HG03521 (cell line): Measurements from ENCODE around the gene FOXA3.

ENCODE experiments used
- ATAC-seq: cut with Tn5 transposase; IDR thresholded peaks from one replicate; pipeline ENCODE4 v1.9.1; 2021; ENCODE audit warnings: mild to moderate bottlenecking, moderate library complexity; ENCODE audit not compliant: unreplicated experiment

FOXA3 gene

DNA sequence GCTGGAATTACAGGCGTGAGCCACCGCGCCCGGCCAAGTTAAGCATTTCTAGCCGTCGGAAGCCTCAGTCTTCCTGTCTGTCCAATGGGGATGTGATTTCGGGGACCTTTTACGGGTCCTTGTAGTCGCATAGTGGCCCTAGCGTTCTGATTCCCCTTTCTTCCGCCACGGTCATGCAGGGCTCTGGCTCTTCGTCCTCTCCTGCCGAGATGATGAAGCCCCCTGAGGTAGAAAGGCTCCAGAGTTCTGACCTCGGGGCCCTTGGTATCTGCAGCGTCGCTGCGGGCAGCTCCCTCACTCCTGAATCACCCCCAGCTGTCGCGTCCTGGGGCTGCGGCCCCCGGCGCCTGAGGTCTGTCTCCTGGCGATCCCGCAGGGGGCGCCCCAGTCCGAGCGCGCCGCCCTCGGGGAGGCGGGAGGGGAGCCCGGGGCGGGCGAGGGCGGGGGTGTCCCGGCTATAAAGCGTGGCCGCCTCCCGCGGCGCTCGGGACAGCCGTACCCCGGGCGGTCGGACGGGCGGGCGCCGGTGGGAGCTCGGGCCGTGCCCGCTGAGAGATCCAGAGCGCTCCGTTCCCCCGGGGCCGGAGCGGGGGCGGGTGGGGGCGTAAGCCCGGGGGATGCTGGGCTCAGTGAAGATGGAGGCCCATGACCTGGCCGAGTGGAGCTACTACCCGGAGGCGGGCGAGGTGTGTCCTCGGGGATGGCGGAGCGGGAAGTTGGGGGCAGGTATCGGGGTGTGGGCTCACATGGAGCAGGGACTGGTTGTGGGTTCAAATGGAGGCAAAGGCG, at the start of gene FOXA3:
Gene FOXA3, plus strand, starts transcription at position 487 of the 789 bp plus-strand sequence. Its CDS starts 131 bp downstream, at position 618.
- ATAC-seq, result no peak

DNA sequence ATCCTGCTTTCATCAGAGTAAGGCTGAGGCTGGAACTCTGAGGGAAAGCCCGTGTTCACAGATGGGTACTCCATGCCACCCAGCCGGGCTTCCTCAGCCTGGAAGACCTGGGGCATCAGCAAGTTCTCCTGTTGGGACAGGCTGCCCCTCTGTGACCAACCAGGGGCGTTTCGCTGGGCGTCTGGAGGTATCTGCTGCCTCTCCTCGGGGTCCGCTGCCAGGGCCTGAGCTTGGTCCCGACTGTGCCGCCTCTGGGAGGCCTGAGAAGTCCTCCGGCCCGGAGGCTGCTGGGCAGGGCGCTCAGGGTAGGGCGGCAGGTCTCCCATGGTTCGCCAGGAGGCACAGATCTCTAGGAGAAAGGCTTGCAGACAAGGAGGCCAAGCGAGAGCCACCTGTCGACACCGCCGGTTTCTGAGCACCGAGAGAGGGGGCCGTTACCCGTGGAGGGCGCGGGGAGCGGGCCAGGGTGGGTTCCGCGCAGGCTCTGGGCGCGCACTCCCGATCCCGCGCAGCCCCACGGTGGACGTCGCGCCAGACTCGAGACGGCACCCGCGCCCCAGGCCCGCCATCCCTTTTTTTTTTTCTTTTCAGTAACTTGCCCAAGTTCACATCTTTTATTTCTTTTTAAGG, 49.2 kb upstream of the FOXA3 start, which contains the start of gene RSPH6A:
Gene RSPH6A, minus strand, starts transcription at position 458 of the 630 bp plus-strand sequence. Its CDS starts 132 bp downstream, at position 326.
- ATAC-seq, result no peak

DNA sequence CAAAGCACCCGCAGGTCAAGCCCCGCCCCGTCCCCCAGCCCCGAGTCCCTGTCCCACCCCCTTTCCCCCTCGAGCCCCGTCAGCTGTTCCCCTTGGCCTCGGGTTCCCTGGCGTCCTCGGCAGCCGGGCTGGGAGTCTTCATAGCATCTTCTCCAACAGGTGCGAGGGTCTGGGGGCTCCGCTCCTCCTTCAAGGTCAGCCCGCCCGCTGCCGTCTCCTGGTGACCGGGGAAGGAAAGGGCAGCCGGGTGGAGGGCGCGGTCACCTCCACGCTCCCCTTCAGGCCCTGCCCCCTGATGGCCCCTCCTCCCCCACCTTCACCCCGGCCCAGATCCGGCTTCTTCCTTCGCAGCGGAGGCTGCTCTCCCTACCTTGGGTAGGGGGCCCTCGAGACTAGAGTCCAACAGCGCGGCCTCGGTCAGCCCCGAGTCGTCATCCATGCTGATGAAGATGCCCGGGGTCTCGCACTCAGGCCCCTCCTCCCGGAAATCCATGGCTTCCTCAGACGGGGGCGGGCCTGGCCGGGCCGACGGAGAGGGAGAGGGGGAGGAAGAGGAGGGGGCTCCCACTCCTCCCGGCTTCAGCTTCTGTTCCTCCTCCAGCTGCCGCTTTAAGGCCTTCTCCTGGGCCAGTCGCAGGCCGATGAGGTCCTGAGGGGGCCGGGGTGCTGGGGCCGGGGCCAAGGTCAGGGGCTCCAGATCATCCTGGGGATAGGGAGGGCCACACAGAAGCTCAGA, 48.5 kb upstream of the FOXA3 start:
- ATAC-seq, result no peak

DNA sequence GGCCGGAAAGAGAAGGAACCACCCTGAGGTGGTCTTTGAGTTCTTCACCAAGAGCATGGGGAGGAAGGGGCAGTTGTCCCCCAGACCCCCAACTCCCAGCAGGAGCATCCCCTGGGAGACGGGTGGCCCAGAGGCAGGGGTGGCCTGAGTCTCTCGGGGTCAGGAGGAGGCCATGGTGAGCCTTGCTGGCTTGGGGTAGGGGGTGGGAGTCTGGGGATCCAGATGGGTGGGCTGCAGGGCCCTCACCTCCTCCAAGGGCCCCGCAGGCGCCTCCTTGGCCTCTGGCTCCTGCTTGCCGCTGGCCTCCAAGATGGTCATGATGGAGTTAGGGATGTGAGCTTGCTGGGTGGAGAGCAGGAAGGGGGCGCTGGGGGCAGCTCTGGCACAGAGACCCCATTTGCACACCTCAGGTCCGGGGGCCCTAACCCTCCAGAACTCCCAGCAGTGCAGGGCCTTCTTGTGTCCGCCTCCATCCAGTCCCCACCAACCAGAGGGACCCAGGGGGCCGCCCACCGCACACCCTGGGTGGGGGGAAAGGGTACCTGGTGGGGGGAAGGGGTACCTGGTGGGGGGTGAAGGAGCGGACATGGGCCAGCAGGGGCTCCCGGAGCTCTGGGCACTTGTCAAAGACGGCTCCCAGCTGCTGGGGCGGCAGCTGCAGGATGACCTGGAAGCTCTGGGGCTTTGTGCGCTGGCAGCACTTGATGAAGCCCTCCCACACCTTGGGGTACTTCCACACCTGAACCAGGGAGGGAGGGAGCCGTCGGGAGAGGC, 47.7 kb upstream of the FOXA3 start:
- ATAC-seq, result no peak

DNA sequence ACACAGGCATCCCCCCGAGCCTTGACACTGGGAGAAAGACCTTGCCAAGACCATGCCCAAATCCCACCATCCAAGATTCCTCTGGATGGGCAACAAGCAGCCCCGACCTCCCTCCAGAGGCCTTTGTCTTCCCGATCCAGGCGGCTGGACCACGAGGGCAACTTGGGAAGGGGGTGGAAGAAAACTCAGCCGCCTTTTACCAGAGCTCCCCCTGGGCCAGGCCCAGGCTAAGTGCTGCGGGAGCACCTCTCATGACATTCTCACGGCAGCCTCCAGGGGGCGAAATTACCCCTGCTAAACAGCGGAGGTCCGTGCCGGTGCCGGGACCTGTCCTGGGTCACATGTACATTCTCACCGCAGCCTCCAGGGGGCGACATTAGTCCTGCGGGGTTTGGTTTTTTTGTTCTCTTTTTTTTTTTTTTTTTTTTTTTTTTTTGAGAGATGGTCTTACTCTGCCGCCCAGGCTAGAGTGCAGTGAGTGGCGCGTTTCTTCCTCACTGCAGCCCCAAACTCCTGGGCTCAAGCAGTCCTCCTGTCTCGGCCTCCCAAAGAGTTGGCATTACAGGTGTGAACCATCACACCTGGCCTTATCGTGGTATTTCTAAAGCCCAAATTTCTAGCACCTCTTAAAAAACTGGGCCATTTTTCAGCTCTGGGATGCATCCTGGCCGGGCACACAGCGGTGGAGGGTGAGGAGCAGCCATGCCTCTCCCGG, 47.0 kb upstream of the FOXA3 start:
- ATAC-seq, result peak; percentile 87

DNA sequence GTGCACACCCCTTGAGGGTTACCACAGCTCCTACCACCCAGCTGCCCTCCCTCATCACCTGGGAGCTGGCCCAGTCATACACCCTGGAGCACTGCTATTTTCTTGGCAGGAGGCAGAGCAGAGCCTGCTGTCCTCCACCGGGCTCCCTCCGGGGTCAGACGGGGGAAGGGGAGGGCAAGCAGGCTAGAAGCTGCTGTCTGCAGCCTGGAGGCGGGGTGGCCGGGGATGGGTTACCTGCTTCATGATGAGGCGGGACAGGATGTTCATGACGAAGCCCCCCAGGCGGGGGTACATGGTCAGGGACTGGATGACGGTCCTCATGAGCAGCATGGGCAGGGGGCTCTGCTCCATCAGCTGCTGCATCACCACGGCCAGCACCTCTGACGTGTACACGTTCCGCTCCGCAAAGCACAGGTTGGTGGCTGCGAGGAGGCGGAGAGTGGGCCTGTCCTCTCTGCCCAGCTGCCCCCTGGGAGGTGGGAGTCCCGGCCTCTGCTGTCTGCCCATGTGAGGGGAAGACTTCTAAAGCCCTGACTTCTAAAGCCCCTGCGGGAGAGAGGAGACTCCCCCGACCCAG, 46.3 kb upstream of the FOXA3 start:
- ATAC-seq, result no peak

DNA sequence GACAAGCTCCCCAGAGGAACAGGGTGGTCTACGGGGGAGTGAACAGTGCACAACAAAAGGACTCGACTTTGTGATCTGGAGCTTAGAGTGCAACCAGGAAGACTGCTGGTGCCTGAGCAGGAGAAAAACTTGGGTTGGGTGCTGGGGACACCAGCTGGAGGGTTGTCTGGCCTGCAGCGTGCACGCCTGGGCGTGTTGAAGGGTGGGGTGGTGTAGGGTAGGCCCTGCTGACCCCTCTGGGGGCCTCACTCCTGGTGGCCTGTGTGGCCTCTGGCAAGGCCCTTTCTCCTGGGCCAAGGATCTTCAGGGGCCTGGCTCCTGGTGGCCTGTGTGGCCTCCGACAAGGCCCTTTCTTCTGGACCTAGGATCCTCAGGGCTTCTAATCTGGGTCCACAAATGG, 44.4 kb upstream of the FOXA3 start:
- no peak for ATAC-seq

DNA sequence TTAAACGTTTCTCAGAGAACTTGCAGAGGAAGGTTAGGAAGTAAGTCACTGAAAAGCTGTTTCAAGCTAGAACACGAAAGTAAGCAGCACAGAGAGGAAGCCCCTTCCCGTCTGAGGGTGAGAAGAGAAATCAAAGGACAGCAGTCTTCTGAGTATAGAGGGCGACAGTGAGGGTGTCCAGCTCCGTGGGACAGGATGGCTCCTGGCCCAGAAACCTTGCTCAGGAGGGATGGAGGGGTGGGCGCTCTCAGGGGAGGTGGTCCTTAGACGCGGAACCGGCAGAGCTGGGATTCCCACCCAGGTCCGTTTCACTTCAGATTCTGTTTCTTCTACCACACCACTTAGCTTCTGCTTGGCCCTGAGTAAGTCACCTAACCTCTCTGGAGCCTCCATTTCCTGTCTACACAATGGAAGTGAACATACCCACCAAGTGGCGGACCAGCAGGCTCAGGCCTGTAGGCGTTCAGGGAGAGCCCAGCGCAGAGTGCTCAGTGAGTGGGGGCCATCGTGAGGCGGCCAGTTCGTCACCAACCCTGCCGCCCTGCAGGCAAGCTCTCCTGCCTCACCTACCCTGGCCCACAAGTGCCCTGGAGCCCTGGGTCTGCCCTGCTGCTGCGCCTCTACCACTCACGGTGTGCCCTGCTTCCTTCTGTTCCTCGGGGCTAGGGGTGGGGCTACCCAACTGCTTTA, 43.6 kb upstream of the FOXA3 start:
- no peak for ATAC-seq

DNA sequence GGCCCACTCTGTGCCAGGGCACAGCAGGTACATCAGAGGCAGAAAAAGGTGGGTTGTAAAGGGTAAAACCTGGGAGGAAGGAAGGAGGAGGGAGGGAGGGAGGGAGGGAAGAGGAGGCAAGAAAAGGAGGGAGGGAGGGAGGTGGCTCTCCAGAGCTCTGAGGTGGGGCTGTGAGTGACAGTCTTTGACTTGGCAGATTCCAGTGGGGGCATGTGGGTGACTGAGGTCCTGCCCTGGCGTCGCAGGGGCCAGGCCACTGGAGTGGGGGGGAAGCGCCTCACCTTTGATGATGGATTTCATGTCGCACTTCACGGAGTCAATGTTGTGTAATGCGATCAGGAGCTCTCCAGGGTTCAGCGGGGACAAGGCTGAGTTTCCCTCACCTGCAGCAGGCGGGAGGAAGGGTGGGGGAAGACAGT, 43.0 kb upstream of the FOXA3 start:
- ATAC-seq, result no peak

DNA sequence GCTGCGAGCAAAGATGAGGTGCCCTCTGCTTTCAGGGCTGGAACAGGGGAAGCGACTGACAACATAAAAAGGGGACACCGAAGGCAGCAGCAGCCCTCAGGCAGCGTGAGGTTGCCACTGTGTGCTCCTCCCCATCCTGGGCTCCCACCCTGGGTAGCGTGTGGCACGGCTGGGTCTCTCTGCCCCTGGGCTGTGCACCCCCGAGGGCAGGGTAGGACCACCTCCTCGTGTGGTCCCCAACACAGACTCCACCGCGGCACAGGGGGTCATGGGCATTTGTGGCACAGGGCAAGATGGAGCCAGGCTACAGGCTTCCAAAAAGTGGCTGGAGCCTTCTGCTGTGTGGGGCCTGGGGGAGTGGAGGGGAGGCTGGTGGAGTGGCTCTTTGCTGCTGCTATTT, 42.6 kb upstream of the FOXA3 start:
- no peak for ATAC-seq

DNA sequence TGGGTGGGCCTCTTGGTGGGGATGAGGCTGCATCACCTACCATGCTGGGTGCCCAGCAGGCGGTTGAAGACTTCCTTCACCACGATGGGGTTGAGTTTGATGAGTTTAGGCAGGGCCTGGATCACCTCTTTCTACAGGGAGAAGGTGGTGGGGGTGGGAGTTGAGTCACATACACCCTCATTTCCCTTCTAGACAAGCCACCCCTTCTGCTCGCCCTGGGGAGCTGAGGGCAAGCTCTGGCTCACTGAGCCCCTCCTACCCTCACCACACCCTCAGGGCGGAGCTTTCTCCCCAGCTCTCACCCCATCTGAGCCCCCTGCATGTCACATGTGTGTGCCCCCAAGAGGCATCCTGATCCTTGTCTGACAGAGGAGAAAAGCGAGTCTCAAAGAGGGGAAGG, 41.4 kb upstream of the FOXA3 start:
- ATAC-seq, result no peak

DNA sequence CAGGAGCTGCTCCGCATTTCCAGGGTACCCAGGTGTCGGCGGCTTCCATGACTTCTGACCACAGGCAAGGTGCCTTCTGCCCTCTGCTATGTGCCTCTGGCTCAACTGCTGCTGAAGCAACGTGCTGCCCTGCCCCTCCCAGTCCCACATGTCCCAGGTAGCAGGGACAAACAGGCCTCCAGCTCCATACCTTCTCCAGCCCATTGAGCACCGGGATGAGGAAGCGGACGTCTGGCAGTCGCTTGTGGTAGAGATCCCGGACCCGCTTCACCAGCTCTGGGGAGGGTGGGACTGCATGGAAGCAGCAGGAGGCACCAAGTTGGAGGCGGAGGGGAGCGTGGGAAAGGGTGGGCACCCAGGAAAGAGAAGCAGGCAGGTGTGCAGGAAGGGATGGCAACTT, 40.9 kb upstream of the FOXA3 start:
- ATAC-seq, result no peak

DNA sequence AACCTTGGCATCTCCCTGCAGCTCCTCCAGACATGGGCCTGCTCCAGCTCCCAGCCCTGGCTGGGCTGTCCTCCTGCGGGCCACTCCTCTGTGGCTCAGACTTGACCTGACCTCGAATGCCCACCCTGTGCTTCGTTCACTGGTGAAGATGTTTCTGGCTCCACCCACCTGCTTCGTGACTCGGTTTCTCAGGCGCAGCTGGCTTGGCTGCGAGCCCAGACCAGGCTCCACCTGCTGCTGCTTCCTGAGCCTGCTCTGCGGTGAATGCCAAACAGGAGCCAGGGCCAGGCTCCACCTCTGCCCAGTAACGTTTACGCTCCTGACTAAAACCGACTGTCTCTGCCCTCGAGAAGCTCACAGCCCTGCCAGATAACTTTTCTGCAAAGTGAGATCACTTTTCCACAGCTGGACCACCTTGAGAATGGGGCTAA, 40.1 kb upstream of the FOXA3 start:
- ATAC-seq, result no peak

DNA sequence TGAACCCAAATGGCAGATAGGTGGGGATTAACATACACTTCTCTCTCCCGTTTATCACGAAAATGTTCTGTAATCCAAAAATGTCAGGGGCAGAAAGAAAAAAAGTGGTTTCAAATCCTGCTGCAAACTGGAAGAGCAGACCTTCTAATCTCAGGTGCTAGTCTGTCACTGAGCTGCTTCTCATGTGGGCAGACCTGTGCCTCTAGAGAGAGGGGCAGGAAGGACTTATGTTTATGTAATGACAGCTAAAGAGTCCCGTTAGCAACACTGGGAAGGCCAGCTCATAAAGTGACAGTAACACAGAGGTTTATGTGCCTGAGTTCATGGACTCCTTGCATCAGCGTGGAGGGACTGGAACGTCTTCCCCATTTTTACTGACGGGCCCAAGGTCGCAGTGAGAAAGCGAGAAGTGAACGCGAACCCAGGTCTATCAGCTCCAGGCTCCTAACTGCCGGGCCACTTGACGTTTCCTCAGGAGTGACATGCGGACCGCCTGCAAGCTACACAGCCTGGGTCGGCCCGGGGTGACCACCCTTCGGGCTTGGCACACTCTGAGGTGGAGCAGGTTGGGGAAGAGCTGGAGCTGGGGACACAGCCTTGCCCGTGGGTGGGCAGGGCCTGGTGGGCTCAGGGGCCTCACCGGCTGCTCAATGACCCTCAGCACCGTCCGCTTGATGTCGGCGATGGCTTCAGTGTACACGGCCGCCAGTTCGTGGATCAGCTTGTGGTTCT, 39.4 kb upstream of the FOXA3 start:
- no peak for ATAC-seq

DNA sequence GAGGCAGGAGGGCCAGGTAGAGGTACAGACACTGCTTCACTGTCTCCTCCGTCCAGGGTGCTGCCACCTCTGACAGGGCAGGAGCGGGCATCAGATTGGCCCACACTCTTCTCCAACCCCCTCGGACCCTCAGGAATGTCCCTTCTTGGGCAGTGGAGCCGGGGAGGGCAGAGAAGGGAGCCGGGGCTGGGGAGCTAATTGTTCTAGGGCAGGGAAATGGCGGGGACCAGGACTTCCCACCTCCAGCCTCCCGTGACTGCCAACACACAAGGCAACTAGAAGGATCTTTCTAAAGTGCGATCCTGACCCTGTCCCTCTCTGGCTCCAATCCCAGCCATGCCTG, 38.9 kb upstream of the FOXA3 start:
- no peak for ATAC-seq

DNA sequence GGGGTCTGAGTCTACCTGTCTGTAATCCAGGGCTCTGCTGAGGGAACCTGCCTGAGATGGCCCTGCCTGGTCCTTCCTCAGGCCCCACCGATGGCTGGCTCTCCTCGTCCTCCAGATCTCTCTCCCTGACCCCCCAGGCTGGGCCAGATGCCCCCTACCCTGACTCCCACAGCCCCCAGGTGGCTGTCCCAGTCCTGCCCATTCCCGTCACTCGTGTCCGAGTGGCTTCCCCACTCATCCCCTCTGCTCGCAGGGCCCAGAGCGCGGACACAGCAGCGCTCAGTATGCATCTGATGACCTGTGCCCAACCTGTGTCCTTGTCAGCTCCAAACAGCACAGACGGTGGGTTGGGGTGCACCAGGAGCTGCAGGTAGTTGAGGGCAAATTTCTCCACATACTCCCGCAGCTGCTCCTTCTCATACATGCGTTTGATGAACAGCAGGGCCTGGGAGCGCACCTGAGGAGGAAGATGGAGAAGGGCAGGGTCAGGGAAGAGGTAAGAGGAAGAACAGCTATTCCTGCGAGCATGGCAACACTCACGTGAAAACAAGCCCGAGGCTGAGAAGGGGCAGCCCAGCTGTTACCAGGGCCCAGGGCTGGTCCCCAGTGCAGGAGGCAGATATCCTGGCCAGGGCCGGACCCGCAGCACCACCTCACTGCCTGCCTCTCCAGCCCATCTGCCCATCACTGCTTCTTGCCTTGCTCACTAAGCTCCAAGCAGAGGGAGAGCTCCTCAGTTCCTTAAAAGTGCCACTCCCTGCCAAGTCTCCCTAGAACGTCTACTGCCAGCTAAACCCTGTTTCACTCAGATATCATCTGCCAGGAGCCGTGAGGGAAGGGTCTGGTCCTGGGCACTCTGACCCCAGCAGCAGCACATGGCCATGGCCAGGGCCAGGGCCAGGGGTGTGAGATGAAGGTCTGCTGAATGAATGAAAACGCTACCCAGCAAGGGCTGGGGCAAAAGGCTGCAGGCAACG, 37.9 kb upstream of the FOXA3 start:
- ATAC-seq, result no peak

DNA sequence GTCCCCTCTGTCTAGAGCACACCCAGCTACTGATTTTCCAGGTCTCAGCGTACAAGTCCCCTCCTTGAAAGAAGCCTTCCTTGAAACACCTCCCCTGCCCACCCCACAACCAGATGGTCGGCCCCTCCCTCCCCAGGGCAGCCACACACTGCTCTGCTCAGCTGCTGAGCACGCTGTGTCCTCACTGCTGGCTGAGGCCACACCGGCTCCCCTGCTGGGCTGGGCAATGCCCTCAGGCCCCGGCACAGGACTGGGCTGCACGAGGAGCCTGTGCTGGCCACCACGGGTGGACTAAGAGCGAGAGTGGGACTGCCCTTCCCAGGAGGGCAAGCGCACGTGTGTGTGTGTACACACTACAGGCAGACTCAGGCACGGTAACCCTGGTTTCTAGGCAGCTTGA, 37.2 kb upstream of the FOXA3 start:
- ATAC-seq, result no peak
